Esophagus squamous epithelium (tissue), 5 donors: Measurements from ENCODE around the gene KIF26B. TPM values are rescaled to one million over a fixed set of nuclear protein-coding genes. Genes with fewer than 3 reads are reported as not detected.

Experiments
- DNase-seq: peaks from one replicate; lab custom pipeline; 2025; lab: John Stamatoyannopoulos, UW
- H3K27ac ChIP-seq, 4 donors: fragments of 200-600 bp; sonication (generic); one replicate each; pipeline ENCODE4 v1.5.1; 2016 to 2019; ENCODE audit warnings: mild to moderate bottlenecking in 1 of 4
- H3K27me3 ChIP-seq, 4 donors: fragments of 200-600 bp; sonication (generic); 1 replicate in 3 of 4; 2 replicates in 1 of 4; pipeline versions ENCODE4 v1.5.1 to v1.6.0; 2017 to 2021; ENCODE audit warnings: antibody characterized with exemption in 1 of 4
- H3K36me3 ChIP-seq, 3 donors: fragments of 200-600 bp; sonication (generic); one replicate each; pipeline ENCODE4 v1.5.1; 2016 to 2019
- H3K4me1 ChIP-seq, 3 donors: fragments of 200-600 bp; sonication (generic); one replicate each; pipeline ENCODE4 v1.5.1; 2017 to 2019
- H3K4me3 ChIP-seq, 4 donors: fragments of 200-600 bp; sonication (generic); 1 replicate in 3 of 4; 2 replicates in 1 of 4; pipeline ENCODE4 v1.5.1; 2016 to 2019; ENCODE audit warnings: mild to moderate bottlenecking in 2 of 4, moderate library complexity in 1 of 4
- H3K9me3 ChIP-seq, 3 donors: fragments of 200-600 bp; sonication (generic); one replicate each; pipeline ENCODE4 v1.5.1; 2016 to 2019
- CTCF ChIP-seq, 6 experiments: fragments of 450-650 bp in 4 of 6; fragments of 200-600 bp in 2 of 6; sonication (generic) in 2 of 6; IDR thresholded peaks; one replicate each; pipeline ENCODE4 v1.5.1; 2016 to 2019; ENCODE audit warnings: antibody characterized with exemption in 6 of 6, mild to moderate bottlenecking in 4 of 6, moderate library complexity in 4 of 6
- POLR2A ChIP-seq, 4 donors: fragments of 450-650 bp; IDR thresholded peaks; one replicate each; pipeline ENCODE4 v1.6.1; 2017; ENCODE audit warnings: antibody characterized with exemption in 4 of 4, mild to moderate bottlenecking in 4 of 4, moderate library complexity in 3 of 4
- WGBS, 2 donors: methylation state at CpG; one replicate each; pipeline ENCODE4 v1.1.5; 2018; 5-methylcytosine and 5-hydroxymethylcytosine counted together
- intact Hi-C: fragments of 100-400 bp; cut with DNase I; formaldehyde crosslinking; loops from one replicate; pipeline ENCODE4 v1.15.0; 2022
- total RNA-seq, 4 donors: library from RNA; depleted of rRNA; stranded (reverse); fragments of >200 nt; gene quantifications; one replicate each; pipeline ENCODE4 v1.1.0, GENCODE V29; 2016
- donor health status: DM: yes; HTN: yes; CAD: no.

KIF26B gene
- total RNA-seq, 4 donors from 2014 or later: 0.23 to 2.7 (median 1.0) TPM

- DNase-seq: no peak
- TF ChIP-seq POLR2A (IDR thresholded peaks at IDR 0.05) (no peak), CTCF (IDR thresholded peaks at IDR 0.05) (no peak)
Measured at GRCh38 chr1:245270972-245271371, 116.2 kb downstream of the KIF26B start.

GRCh38 chr1:245272676-245273075, 117.9 kb downstream of the KIF26B start:
- Histone ChIP-seq H3K36me3 (no peaks in the 10 kb centered on the region), H3K27me3 (peaks cover 0 to 6% (median 0%) of the 10 kb centered on the region in 4 donors), H3K4me3 (no peak overlapping the region), H3K27ac (no peak overlapping the region), H3K9me3 (no peaks in the 10 kb centered on the region), H3K4me1 (no peaks in the 10 kb centered on the region)
- intact Hi-C loops: no loop called here
- TF ChIP-seq POLR2A (IDR thresholded peaks at IDR 0.05) (no peak), CTCF (IDR thresholded peaks at IDR 0.05) (no peak)
- no peak for DNase-seq
- WGBS, 2 donors: 50 to 51% methylated on average over 4 of the region's 4 CpGs

More at GRCh38 chr1:245270972-245271371, 116.2 kb downstream of the KIF26B start:
- Histone ChIP-seq H3K9me3 (no peaks in the 10 kb centered on the region), H3K4me1 (no peaks in the 10 kb centered on the region), H3K4me3 (no peak overlapping the region), H3K27me3 (peaks cover 0 to 6% (median 0%) of the 10 kb centered on the region in 4 donors), H3K27ac (no peak overlapping the region), H3K36me3 (no peaks in the 10 kb centered on the region)
- 90 to 92% methylated on average over 1 of the region's 1 CpG for WGBS, 2 donors
- intact Hi-C loops: no loop called here

GRCh38 chr1:245276445-245276844, 121.7 kb downstream of the KIF26B start:
- intact Hi-C loops: no loop called here
- 64 to 76% methylated on average over 2 to 5 of the region's 5 CpGs for WGBS, 2 donors
- TF ChIP-seq POLR2A (IDR thresholded peaks at IDR 0.05): no peak
- TF ChIP-seq CTCF (IDR thresholded peaks at IDR 0.05): no peak
- H3K27ac ChIP-seq: no peak overlapping the region
- H3K4me1 ChIP-seq: no peaks in the 10 kb centered on the region
- no peak overlapping the region for H3K4me3 ChIP-seq
- no peaks in the 10 kb centered on the region for H3K36me3 ChIP-seq
- no peaks in the 10 kb centered on the region for H3K9me3 ChIP-seq
- no peaks in the 10 kb centered on the region for H3K27me3 ChIP-seq
- DNase-seq: no peak

- H3K27ac ChIP-seq: no peak overlapping the region
- peak in 1 of 6 experiments; percentile 32 for TF ChIP-seq CTCF (IDR thresholded peaks at IDR 0.05)
- no peak for TF ChIP-seq POLR2A (IDR thresholded peaks at IDR 0.05)
- no peaks in the 10 kb centered on the region for H3K36me3 ChIP-seq
- H3K9me3 ChIP-seq: no peaks in the 10 kb centered on the region
- no peaks in the 10 kb centered on the region for H3K4me1 ChIP-seq
- H3K27me3 ChIP-seq: no peaks in the 10 kb centered on the region
- no peak for DNase-seq
- intact Hi-C loops: no loop called here
- no peak overlapping the region for H3K4me3 ChIP-seq
- WGBS, 2 donors: 59 to 80% methylated on average over 2 to 3 of the region's 3 CpGs
Measured at GRCh38 chr1:245277276-245277675, 122.5 kb downstream of the KIF26B start.

GRCh38 chr1:245278846-245279245, 124.1 kb downstream of the KIF26B start:
- no peaks in the 10 kb centered on the region for H3K36me3 ChIP-seq
- 75 to 80% methylated on average over 4 of the region's 4 CpGs for WGBS, 2 donors
- intact Hi-C loops: no loop called here
- no peak overlapping the region for H3K4me3 ChIP-seq
- H3K4me1 ChIP-seq: no peaks in the 10 kb centered on the region
- TF ChIP-seq POLR2A (IDR thresholded peaks at IDR 0.05): no peak
- no peak for TF ChIP-seq CTCF (IDR thresholded peaks at IDR 0.05)
- no peak overlapping the region for H3K27ac ChIP-seq
- H3K9me3 ChIP-seq: peaks cover 0 to 10% (median 0%) of the 10 kb centered on the region in 3 donors
- H3K27me3 ChIP-seq: no peaks in the 10 kb centered on the region
- no peak for DNase-seq
